ENCODE results near the gene NGEF. TPM values are rescaled to one million over a fixed set of nuclear protein-coding genes. Genes with fewer than 3 reads are reported as not detected.

NGEF gene
- total and polyA plus RNA-seq, 4 donors, result 0.54 to 10.1 (median 2.7) TPM

GRCh38 chr2:232876161-232876977 lies 136.7 kb downstream of the NGEF start:
- Histone ChIP-seq H3K4me3 (ENCODE audit: low read length in 2 of 2) (peak overlapping the region in 1 of 2 donors; percentile 45), H3K9me3 (ENCODE audit: control insufficient read depth, low read length) (no peaks in the 10 kb centered on the region), H3K27ac (ENCODE audit: low read depth in 1 of 2, low read length in 2 of 2) (no peak overlapping the region), H3K4me1 (ENCODE audit: control insufficient read depth in 1 of 2, insufficient read depth in 2 of 2, low read length in 2 of 2) (no peaks in the 10 kb centered on the region), H3K27me3 (ENCODE audit: control insufficient read depth in 1 of 2, insufficient read depth in 2 of 2, low read length in 1 of 2) (no peaks in the 10 kb centered on the region), H3K36me3 (ENCODE audit: control insufficient read depth in 1 of 2, insufficient read depth in 2 of 2, low read length in 1 of 2) (no peaks in the 10 kb centered on the region)
- intact Hi-C loops (cut with DNase I), result no loop called here
- ATAC-seq (ENCODE audit: low FRiP score) (no peak), DNase-seq (peak in 1 of 2 donors; percentile 71)
- WGBS, 2 donors, result 2 to 4% methylated on average over 69 to 119 of the region's 119 CpGs

DNA sequence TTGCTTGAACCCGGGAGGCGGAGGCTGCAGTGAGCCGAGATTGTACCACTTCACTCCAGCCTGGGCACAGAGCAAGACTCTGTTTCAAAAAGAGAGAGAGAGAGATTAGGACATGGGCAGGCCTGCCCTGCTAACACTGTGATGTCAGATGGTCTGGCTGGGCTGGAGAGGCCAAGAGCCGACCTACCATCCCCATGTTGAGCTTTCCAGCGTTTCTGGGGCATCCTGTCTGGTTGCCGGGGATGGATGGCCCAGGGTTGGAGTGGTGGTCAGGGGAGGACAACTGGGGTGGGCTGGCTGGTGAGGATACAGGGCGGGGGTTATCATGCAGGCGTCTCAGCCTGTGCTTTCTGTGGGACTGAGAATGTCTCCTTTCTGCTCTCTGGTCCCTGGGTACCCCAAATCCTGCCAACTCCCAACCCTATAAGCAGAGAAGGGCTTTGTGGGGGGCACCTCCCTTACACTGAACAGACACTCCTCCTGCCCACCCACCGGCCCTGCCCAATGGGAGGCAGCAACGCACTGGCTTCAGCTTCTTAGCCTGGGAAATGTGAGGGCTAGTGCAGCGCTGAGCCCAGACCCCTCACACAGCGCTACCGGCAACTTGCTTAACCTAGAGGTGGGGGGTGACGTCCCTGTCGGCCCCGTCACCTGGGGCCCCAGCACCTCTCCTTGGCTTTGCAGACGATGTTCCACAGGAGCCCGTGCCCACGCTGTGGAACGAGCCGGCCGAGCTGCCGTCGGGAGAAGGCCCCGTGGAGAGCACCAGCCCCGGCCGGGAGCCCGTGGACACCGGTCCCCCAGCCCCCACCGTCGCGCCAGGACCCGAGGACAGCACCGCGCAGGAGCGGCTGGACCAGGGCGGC lies 137.6 kb downstream of the NGEF start:
- intact Hi-C loops (cut with DNase I), result no loop called here
- ATAC-seq (ENCODE audit: low FRiP score), result no peak
- no peaks in the 10 kb centered on the region for H3K27me3 ChIP-seq (ENCODE audit: control insufficient read depth in 1 of 2, insufficient read depth in 2 of 2, low read length in 1 of 2)
- H3K9me3 ChIP-seq (ENCODE audit: control insufficient read depth, low read length), result no peaks in the 10 kb centered on the region
- H3K4me3 ChIP-seq (ENCODE audit: low read length in 2 of 2), result no peak overlapping the region
- H3K4me1 ChIP-seq (ENCODE audit: control insufficient read depth in 1 of 2, insufficient read depth in 2 of 2, low read length in 2 of 2), result no peaks in the 10 kb centered on the region
- no peaks in the 10 kb centered on the region for H3K36me3 ChIP-seq (ENCODE audit: control insufficient read depth in 1 of 2, insufficient read depth in 2 of 2, low read length in 1 of 2)
- DNase-seq, result peak in 1 of 2 donors; percentile 74
- 21 to 33% methylated on average over 25 to 37 of the region's 37 CpGs for WGBS, 2 donors
- H3K27ac ChIP-seq (ENCODE audit: low read depth in 1 of 2, low read length in 2 of 2), result no peak overlapping the region

DNA sequence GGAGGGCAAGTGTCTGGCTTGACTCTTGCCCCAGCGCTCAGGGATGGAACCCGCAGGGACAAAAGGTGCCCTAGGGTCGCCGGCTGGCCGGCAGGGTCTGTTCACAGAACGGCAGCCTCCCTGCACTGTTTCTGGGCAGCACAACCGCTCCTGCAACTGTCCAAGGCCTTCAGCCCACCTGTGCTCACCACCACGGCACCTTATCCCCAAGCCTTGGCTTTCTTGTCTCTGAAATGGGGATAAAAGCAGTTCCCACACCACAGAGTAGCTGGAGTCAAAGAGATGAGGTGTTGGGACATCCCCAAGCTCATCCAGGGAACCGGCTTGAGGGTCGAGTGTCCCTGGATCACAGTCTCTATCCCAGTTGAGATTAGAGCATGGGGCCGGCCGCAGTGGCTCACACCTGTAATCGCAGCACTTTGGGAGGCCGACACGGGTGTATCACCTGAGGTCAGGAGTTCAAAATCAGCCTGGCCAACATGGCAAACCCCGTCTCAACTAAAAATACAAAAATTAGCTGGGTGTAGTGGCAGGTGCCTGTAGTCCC lies 138.3 kb downstream of the NGEF start:
- 92 to 94% methylated on average over 16 of the region's 16 CpGs for WGBS, 2 donors
- DNase-seq (no peak), ATAC-seq (ENCODE audit: low FRiP score) (no peak)
- Histone ChIP-seq H3K36me3 (ENCODE audit: control insufficient read depth in 1 of 2, insufficient read depth in 2 of 2, low read length in 1 of 2) (no peaks in the 10 kb centered on the region), H3K4me1 (ENCODE audit: control insufficient read depth in 1 of 2, insufficient read depth in 2 of 2, low read length in 2 of 2) (no peaks in the 10 kb centered on the region), H3K27ac (ENCODE audit: low read depth in 1 of 2, low read length in 2 of 2) (no peak overlapping the region), H3K4me3 (ENCODE audit: low read length in 2 of 2) (no peak overlapping the region), H3K27me3 (ENCODE audit: control insufficient read depth in 1 of 2, insufficient read depth in 2 of 2, low read length in 1 of 2) (no peaks in the 10 kb centered on the region), H3K9me3 (ENCODE audit: control insufficient read depth, low read length) (no peaks in the 10 kb centered on the region)
- intact Hi-C loops (cut with DNase I), result no loop called here

- H3K36me3 ChIP-seq (ENCODE audit: control insufficient read depth in 1 of 2, insufficient read depth in 2 of 2, low read length in 1 of 2), result no peaks in the 10 kb centered on the region
- H3K27ac ChIP-seq (ENCODE audit: low read depth in 1 of 2, low read length in 2 of 2), result no peak overlapping the region
- H3K27me3 ChIP-seq (ENCODE audit: control insufficient read depth in 1 of 2, insufficient read depth in 2 of 2, low read length in 1 of 2), result no peaks in the 10 kb centered on the region
- no peak overlapping the region for H3K4me3 ChIP-seq (ENCODE audit: low read length in 2 of 2)
- no peaks in the 10 kb centered on the region for H3K9me3 ChIP-seq (ENCODE audit: control insufficient read depth, low read length)
- DNase-seq (no peak), ATAC-seq (ENCODE audit: low FRiP score) (no peak)
- 81 to 90% methylated on average over 6 of the region's 6 CpGs for WGBS, 2 donors
- no peaks in the 10 kb centered on the region for H3K4me1 ChIP-seq (ENCODE audit: control insufficient read depth in 1 of 2, insufficient read depth in 2 of 2, low read length in 2 of 2)
- intact Hi-C loops (cut with DNase I), result no loop called here
These were observed 139.0 kb downstream of the NGEF start for GRCh38 chr2:232873909-232874641.

DNA sequence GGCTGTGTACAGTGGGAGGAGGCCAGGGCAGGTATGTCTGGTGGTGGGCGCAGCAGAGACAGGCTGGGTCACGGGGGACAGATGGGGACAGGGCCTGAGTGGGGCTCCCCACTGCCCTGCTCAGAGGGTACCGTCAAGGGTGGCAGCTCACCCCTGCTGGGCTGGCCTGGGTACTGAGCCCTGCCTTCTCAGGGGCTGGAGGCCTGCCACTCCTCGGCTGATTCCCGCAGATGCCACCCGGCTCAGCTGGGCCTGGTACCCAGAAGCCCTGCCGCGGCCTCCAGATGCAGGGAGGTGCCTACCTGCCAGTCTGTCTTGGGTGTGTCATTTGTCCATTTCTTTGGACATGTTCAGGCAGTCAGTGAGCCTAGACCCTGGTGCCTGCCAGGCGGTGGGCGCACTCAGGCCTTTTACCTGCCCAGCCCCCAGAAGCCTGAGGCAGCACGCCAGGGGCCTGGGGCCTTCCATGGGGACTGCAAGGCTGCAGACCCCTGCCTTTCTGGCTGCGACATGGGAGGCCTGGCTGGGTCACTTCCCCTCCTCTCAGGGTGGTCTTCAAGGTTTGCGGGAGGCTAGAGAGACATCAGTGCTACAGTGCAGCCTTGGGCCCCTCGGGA lies 139.7 kb downstream of the NGEF start:
- ATAC-seq (ENCODE audit: low FRiP score) (no peak), DNase-seq (no peak)
- H3K4me1 ChIP-seq (ENCODE audit: control insufficient read depth in 1 of 2, insufficient read depth in 2 of 2, low read length in 2 of 2), result no peaks in the 10 kb centered on the region
- no peaks in the 10 kb centered on the region for H3K27me3 ChIP-seq (ENCODE audit: control insufficient read depth in 1 of 2, insufficient read depth in 2 of 2, low read length in 1 of 2)
- no peaks in the 10 kb centered on the region for H3K36me3 ChIP-seq (ENCODE audit: control insufficient read depth in 1 of 2, insufficient read depth in 2 of 2, low read length in 1 of 2)
- WGBS, 2 donors, result 95 to 96% methylated on average over 14 of the region's 14 CpGs
- no peak overlapping the region for H3K27ac ChIP-seq (ENCODE audit: low read depth in 1 of 2, low read length in 2 of 2)
- intact Hi-C loops (cut with DNase I), result no loop called here
- no peaks in the 10 kb centered on the region for H3K9me3 ChIP-seq (ENCODE audit: control insufficient read depth, low read length)
- H3K4me3 ChIP-seq (ENCODE audit: low read length in 2 of 2), result no peak overlapping the region

GRCh38 chr2:232872826-232873225 lies 140.2 kb downstream of the NGEF start:
- DNase-seq (no peak), ATAC-seq (ENCODE audit: low FRiP score) (no peak)
- Histone ChIP-seq H3K36me3 (ENCODE audit: control insufficient read depth in 1 of 2, insufficient read depth in 2 of 2, low read length in 1 of 2) (no peaks in the 10 kb centered on the region), H3K27ac (ENCODE audit: low read depth in 1 of 2, low read length in 2 of 2) (no peak overlapping the region), H3K4me3 (ENCODE audit: low read length in 2 of 2) (no peak overlapping the region), H3K9me3 (ENCODE audit: control insufficient read depth, low read length) (no peaks in the 10 kb centered on the region), H3K27me3 (ENCODE audit: control insufficient read depth in 1 of 2, insufficient read depth in 2 of 2, low read length in 1 of 2) (no peaks in the 10 kb centered on the region), H3K4me1 (ENCODE audit: control insufficient read depth in 1 of 2, insufficient read depth in 2 of 2, low read length in 2 of 2) (no peaks in the 10 kb centered on the region)
- 64 to 71% methylated on average over 9 of the region's 9 CpGs for WGBS, 2 donors
- intact Hi-C loops (cut with DNase I), result no loop called here

GRCh38 chr2:232871835-232872736 lies 141.0 kb downstream of the NGEF start:
- no peaks in the 10 kb centered on the region for H3K9me3 ChIP-seq (ENCODE audit: control insufficient read depth, low read length)
- WGBS, 2 donors, result 92 to 94% methylated on average over 22 of the region's 22 CpGs
- H3K4me1 ChIP-seq (ENCODE audit: control insufficient read depth in 1 of 2, insufficient read depth in 2 of 2, low read length in 2 of 2), result no peaks in the 10 kb centered on the region
- H3K27ac ChIP-seq (ENCODE audit: low read depth in 1 of 2, low read length in 2 of 2), result no peak overlapping the region
- H3K36me3 ChIP-seq (ENCODE audit: control insufficient read depth in 1 of 2, insufficient read depth in 2 of 2, low read length in 1 of 2), result no peaks in the 10 kb centered on the region
- no peak overlapping the region for H3K4me3 ChIP-seq (ENCODE audit: low read length in 2 of 2)
- intact Hi-C loops (cut with DNase I), result no loop called here
- DNase-seq (no peak), ATAC-seq (ENCODE audit: low FRiP score) (no peak)
- no peaks in the 10 kb centered on the region for H3K27me3 ChIP-seq (ENCODE audit: control insufficient read depth in 1 of 2, insufficient read depth in 2 of 2, low read length in 1 of 2)

Data from aorta (tissue), 5 donors.